ENCODE results near the gene CDC7. TPM values are rescaled to one million over a fixed set of nuclear protein-coding genes. Genes with fewer than 3 reads are reported as not detected.
"Not testable (repeated sequence)": the region's sequence is repeated elsewhere in the genome, so short reads cannot be mapped to it uniquely, and the experiment has no call there.

CDC7 gene
- 3.9 TPM for total RNA-seq

DNA sequence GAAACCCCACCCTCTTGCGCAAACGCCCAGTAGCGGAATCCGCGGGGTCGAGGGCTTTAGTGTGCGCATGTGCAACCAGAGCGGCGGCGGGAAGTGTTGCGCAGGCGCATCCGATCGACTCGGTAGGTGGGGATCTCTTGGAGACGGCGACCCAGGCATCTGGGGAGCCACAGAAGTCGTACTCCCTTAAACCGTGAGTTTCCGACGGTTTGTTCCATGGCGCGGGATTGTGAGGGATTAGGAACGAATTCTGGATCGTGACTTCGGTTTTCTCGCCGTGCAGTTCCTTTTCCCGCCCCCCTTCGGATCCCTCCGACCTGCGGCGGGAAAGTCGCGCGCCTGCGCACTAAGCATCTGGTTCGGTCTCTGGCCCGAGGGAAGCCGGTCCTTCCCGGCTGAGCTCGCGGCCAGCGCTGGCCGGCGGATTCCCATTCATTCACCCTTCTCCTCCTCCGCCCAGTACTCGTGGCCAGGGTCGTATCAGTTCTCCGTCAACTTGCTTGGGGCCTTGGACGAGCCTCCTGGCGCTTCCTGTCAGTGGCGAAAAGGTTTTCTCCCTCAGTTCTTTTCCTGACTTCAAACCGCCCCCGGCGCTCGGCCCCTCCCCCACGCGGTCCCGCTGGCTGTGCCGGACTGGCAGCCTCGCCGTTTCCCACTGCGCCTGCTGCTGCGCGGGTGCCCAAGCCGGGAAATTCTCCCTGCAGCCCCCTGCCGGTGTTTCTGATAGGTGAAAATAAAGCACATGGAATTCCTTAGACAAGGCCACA is at the start of gene CDC7:
Gene CDC7, plus strand, starts transcription at position 96 of the 767 bp plus-strand sequence. CDS start 866 bp downstream, outside the sequence.
- intact Hi-C loops (cut with DNase I) = no loop called here
- ATAC-seq (peak; percentile 98), DNase-seq (ENCODE audit: low spot score) (peak; percentile 96)

DNA sequence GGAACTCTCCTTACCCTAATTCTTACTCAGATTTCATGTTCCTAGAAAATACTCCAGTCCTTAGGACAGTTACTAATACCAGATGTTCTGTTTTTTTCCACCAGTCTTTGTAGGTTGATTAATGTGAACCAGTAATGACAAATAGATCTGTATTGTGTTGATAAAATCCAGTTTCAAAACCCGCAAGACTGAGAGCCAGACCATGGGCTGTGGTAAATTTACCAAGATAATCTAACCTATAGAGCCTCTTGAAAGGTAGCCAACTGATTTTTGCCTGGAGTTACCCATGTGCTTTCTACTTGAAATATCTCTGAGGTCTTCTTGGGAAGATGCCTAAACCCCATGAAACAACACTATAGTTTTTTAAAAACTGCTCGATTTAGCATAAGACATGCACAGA is 46.5 kb upstream of the CDC7 start:
- intact Hi-C loops (cut with DNase I) = no loop called here
- DNase-seq (ENCODE audit: low spot score) (no peak), ATAC-seq (no peak)

DNA sequence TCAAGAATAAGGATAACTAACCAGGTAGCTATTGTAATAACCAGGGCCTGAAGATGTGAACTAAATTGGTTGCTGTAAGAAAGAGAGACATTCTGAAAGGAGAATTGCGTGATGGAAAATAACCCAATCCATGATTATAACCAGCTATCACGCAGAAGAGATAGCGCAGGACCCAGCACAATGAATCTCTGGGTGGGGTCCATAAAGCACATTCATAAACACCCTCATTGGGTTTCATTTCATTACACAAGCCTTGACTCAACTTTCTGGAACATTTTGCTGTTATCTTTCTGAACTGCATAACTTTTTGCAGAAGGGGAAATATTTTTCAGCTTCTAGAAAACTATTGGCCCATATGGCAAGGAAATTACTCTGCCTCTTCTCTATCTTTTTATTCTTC is 45.3 kb upstream of the CDC7 start:
- DNase-seq (ENCODE audit: low spot score) (no peak), ATAC-seq (no peak)
- intact Hi-C loops (cut with DNase I) = no loop called here

DNA sequence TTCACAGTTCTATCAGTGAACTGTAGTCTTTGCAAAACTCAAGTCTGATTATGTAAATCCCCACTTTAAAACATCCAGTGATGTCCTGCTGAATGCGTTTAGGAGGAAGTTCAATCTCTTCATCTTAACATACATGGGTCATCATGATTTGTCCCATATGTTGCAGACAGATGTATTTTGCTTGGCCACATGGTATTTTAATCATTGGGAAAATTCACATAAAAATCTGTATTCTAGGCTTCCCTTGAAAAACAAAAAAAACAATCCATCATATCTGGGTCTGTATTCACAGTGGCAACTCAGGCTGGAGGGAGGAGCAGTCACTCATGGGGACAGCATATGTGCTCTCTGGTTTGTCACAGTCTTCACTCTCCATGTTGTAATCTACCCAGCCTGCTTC is 44.8 kb upstream of the CDC7 start:
- intact Hi-C loops (cut with DNase I) = no loop called here
- ATAC-seq (no peak), DNase-seq (ENCODE audit: low spot score) (no peak)

DNA sequence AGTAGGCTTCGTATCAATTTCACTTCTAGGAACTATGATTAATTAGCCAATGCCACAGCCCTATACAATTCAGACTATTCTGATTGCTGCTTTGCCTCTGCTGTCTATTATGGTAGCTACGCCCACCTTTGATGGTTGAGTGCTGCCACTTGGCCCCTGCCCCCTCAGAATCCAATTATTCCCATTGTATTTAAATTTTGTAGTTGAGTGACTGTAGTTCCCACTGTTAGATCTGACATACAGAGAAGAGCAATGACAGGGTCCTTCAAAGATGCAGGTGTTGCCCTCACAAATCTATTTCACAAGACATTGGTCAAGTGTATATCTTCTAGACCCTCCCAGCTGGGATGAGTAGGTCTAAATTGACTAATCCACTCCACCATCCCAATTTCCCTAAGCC is 35.3 kb upstream of the CDC7 start:
- ATAC-seq = not testable (repeated sequence)

DNA sequence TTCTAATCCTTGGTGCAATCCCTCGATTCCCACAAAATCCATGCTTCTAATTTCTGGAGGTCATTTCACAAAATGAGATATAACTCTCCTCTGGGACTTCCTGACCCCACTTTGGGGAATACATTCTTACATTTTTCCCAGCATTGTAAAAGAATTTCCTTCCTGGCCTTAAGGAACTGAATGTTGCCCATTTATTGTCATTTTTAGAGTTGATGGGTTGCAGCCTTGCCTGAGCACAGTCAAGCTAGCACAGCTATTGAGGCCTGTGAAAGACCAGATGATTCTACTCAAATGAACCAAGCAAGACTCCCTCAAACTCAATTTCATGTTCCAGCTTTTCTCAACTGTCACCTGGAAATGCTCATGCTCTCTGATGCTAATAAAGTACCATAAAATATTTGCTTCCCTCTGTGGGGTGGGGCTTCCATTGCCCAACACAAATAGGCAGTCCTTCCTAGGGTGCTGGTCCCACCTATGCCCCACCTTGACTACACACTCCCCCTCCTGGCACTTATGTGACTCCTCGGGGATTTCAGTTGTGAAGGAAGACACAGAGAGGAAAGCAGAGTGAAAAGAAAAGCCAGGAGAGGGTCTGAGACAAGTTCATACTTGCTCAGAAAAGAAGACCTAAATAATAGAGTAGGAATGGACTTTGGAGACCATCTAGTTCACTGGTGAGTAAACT is 24.0 kb upstream of the CDC7 start:
- ATAC-seq = no peak
- intact Hi-C loops (cut with DNase I) = no loop called here
- no peak for DNase-seq (ENCODE audit: low spot score)

More for the DNA sequence above, 35.3 kb upstream of the CDC7 start:
- DNase-seq (ENCODE audit: low spot score); intact Hi-C loops (cut with DNase I): not testable (repeated sequence)

DNA sequence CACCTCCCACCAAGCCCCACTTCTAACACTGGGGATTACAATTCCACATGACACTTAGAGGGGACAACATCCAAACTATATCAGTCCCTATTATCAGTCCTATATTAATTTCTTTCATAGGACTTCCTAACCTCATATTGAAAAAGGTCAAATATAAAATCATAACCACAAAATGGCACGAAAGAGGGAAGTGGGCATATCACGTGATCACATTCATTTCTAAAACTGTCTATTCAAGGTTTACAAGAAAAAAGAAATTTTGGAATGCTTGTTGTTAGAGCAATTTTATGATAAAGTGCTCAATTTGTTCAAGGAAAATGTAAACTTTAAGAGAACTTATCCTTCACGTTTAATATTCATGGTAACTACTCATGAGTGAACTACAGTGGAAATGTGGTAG is 13.2 kb upstream of the CDC7 start:
- no peak for DNase-seq (ENCODE audit: low spot score)
- intact Hi-C loops (cut with DNase I) = no loop called here
- ATAC-seq = no peak

DNA sequence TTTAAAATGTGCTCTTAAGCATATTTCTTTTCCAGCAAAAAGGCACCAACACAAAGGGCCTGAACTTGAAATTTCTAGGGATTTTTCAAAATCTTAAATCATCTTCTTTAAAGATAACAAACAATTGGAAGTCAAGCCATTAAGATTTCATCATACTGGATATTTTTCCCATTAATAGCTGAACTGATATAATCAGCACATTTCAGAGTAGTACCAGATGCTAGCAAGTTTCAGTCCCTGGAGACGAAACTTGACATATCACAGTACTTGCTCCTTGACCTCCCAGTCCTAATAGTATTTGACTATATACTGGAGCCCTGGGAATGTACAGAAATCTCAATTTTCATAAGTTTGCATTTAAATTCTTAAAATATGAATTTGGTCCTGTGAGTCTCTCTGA is 10.2 kb upstream of the CDC7 start:
- intact Hi-C loops (cut with DNase I) = no loop called here
- DNase-seq (ENCODE audit: low spot score) (no peak), ATAC-seq (peak; percentile 64)

DNA sequence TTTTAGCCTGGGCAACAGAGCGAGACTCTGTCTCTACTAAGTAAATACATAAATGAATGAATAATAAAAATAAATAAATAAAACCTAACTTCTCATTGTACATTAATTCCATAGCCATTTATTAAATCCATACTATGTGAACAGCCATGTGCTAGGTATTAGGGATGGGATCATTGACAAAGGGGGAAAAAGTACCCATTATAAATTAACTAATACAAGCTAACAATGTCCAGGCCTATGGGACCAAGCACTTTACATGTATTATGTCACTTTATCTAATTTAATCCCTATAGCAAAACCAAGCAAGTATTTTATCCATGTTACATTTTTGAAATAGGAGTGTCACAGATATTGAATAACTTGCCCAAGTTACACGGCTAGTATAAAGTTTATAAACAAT is 2.6 kb upstream of the CDC7 start:
- ATAC-seq (no peak), DNase-seq (ENCODE audit: low spot score) (no peak)
- intact Hi-C loops (cut with DNase I) = no loop called here

DNA sequence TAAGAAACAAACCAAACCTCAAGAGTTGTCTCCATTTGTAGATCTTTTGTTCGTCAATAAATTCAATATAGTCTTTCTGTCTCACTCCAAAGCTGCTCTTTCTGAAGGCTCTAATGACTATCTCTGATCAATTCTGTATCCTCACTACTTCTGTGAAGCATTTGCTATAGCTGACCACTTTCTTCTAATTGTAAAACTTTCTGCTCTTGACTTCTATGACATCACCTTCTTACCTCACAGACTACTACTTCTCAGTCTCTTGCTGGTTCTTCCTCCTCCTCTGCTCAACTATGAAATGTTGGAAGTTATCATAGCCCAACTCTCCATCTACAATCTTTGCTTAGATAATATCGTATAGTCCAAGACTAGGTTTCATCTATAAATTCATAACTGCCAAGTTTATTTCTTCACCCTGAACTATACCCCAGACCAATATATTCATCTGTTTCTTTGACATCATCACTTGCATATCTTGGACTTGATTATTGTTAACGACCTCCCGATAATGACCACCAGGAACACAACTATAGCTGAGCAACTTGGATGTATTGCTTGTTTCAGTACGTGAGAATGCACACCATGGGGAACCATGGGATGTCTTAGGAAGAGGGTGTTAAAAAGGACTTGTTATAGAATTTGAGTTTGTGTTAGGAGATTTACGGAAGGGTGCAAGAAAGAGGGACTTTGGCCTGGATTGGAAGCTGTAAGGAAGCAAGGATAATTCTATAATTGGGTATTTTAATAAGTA is 2.0 kb upstream of the CDC7 start:
- ATAC-seq (no peak), DNase-seq (ENCODE audit: low spot score) (no peak)
- intact Hi-C loops (cut with DNase I) = no loop called here

DNA sequence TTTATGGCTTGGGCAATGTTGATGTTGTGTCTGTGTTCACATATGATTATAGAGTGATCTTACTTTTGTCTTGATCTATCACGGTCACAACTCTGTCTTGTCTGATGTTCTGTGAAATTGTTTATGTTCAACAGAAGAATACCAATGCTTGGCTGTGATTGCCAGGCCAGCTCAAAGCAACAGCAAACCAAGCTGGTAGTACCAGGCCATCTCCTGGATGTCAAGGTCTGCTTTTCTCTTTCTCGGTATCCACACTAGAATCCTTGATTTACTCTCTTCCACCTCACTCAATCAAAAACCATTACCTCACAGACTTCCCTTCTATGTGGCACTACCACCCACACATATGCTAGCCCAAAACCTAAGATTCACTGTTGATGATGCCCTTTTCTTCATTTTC is 1.3 kb upstream of the CDC7 start:
- ATAC-seq (no peak), DNase-seq (ENCODE audit: low spot score) (no peak)
- intact Hi-C loops (cut with DNase I) = no loop called here

DNA sequence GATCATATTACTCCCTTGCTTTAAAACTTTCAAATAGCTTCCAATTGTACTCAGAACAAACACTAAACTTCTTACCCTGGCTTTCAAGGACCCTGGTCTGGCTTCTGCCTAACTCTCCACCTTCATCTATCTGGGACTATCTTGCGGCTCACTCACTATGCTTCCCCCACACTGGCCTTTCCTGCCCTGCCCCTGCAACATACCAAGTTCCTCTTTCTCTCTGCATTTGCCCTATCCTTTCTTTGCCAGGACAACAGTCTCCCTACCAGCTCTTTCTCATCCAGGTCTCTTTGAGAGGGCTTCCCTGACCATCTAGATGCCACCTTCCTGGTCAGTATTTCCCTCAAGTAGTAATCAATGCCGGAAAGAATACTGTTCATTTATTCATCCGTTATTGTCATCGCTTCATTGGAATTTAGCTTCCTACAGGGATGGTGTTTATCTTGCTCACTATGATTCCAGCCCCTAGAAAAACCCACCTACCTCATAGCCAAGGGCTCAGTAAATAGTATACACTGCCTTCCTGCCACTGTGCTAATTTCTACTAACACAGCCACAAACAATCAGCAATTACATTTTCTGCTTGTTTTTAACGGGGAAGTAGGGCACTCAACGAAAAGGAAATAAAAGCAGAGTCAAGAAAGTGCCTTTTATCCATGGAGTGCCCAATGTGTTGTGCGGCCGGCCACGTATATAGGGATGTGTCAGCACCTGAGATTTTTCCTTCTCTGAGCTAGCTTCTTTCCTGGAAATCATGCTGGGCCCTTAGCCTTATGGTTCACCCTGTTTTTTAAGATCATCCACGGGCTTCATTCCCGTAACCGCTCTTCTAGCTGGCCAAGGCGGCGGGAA is 521 bp upstream of the CDC7 start:
- DNase-seq (ENCODE audit: low spot score) (no peak), ATAC-seq (no peak)
- intact Hi-C loops (cut with DNase I) = no loop called here

DNA sequence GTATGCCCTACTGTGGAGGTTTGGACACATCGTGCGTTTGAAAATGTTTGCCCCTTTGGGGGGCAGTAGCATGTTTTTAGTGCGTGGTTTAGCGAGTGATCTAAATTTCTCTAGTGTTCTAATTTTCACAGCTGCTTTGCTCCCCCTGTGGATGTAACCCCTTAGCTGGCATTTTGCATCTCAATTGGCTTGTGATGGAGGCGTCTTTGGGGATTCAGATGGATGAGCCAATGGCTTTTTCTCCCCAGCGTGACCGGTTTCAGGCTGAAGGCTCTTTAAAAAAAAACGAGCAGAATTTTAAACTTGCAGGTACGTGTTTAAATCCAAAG is 836 bp downstream of the CDC7 start:
- DNase-seq (ENCODE audit: low spot score) (no peak), ATAC-seq (no peak)
- intact Hi-C loops (cut with DNase I) = no loop called here

DNA sequence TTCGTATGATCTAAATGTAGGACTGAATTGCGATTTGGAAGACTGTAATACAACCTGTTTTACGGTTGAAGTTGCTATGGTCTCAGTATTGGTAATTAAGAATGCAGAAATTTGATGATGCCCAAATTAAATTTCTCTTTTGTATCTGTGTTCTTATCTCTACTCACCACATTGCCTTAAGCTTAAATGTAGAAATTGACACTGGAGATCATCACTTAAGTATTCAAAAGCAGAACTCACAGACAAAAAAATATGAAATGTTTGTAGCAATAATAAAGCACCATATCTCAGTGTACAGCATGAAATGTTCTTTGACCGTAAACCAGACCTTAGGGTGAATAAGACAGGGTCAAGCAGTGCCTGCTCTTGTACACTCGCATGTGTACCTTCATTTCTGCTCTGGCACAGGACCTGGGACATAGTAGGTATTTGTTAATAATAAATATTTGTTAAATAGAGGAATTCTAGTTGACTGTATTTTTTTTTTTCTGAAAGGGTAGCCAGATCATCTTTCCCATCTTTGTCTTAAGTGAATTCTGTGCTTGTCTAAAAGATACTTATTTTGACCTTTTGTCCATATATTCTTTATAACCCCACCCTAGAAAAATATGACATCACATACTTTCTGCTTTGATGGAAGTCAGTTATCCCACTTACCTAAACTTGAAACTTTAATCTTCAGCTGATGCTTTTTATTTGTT is 1.5 kb downstream of the CDC7 start:
- DNase-seq (ENCODE audit: low spot score) (no peak), ATAC-seq (no peak)
- intact Hi-C loops (cut with DNase I) = no loop called here

DNA sequence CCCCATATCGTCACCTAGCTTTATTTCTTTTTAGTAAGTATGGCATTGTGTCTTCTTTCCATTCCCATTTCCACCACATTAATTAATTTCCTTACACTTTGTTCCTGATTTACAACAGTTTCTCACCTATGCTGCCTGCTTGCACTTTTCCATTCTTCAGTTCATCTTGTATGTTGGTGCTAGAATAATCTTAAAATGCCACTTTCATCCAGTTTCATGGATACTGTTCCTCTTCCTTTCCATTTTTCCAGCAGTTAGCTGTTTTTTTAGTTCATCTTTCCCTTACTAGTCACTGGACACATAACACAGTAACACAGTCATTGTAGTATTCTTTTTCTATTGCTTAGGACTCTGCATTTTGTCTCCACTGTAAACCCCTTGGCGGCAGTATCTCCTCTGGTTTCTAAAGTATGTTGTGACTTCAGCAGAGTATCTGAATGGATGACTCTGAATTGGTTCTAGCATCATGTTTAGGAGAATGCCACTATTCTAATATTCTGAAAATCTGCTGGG is 2.1 kb downstream of the CDC7 start:
- ATAC-seq (no peak), DNase-seq (ENCODE audit: low spot score) (no peak)
- intact Hi-C loops (cut with DNase I) = no loop called here

DNA sequence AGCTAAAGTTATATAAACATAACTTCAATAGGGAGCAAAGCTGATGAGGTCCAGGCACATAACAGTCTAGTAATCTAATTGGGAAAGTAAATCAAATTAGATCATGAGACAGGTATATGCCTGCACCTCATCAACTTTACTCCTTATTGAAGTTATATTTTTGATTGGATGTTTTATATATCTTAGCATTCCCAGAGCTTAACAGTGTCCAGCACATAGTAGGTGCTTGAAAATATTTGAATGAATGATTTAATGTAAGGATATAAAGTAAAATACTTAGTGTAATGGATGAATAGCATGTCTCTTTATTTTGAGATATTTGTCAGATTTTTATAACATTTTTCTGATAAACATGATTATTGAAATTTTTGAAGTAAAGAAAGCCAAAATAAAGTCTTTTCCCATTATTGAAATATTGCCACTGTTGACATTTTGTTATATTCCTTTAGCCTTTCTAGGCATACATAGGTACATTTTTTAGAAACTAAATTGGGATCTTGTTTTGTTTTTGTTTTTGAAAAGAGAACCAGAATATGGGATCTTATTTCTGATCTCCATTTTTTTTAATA is 2.8 kb downstream of the CDC7 start:
- no peak for DNase-seq (ENCODE audit: low spot score)
- ATAC-seq = no peak
- intact Hi-C loops (cut with DNase I) = no loop called here

DNA sequence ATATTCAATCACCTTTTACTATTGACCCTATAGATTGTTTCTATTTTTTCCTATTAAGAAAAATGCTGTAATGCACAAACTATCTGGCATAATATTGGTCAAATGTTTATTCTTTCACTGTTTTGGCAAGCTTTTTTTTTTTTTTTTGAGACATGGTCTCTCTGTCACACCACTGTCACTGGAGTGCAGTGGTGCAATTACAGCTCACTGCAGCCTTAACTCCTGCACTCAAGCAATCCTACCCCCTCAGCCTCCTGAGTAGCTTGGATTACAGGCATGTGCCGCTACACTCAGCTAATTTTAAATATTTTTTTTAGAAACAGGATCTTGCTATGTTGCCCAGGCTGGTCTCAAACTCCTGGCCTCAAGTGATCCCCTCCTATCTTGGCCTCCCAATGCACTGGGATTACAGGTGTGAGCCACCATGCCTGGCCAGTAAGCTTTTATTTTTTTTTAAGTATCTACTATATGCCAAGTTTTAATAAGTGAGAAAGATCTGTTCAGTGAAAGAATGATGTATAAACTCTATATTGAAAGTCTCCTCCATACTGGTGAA is 3.4 kb downstream of the CDC7 start:
- intact Hi-C loops (cut with DNase I) = no loop called here
- no peak for ATAC-seq
- DNase-seq (ENCODE audit: low spot score) = no peak

DNA sequence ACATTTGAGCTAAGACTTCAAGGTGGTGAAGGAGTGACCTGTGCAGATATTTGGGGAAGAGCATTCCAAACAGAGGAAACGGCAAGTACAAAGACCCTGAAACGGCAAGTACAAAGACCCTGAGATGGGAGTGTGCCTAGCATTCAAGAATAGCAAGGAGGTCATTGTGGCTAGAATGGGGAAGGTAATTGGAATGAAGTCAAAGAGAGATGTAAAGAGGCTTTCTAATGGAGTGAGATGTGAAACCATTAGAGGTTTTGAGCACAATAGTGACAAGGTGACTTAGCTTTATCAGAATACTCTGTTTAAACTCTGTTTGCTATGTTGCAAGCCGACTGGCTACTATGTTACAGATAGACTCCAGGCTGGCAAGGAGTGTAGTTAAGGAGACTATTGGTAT is 4.4 kb downstream of the CDC7 start:
- intact Hi-C loops (cut with DNase I) = loop anchor here (5.0 kb wide), 1 partner anchor 422 kb away; no protein-coding TSS in a partner anchor
- no peak for ATAC-seq
- no peak for DNase-seq (ENCODE audit: low spot score)

Data from sciatic nerve (tissue), 2 donors.